SK-N-SH treated with all-trans-retinoic acid at 6 μM for 48 hours (cell line): Measurements from ENCODE around the gene S100A2.

ENCODE experiments used
- ARNTL ChIP-seq: fragments of 450-650 bp; formaldehyde crosslinking; IDR thresholded peaks from 2 replicates; pipeline ENCODE4 v1.5.0; 2020; ENCODE audit warnings: low read depth, mild to moderate bottlenecking, moderate library complexity, borderline replicate concordance
- GLIS3 ChIP-seq: fragments of 250-450 bp; sonication (Bioruptor Pico); IDR thresholded peaks from 2 replicates; pipeline ENCODE4 v1.5.0; 2020; ENCODE audit warnings: mild to moderate bottlenecking, moderate library complexity
- OSR1 ChIP-seq: fragments of 250-450 bp; sonication (Bioruptor Pico); IDR thresholded peaks from 2 replicates; pipeline ENCODE4 v1.8.0; 2022; ENCODE audit warnings: moderate library complexity, mild to moderate bottlenecking, inconsistent platforms
- RARB ChIP-seq: fragments of 250-450 bp; sonication (Bioruptor Pico); IDR thresholded peaks from 2 replicates; pipeline ENCODE4 v1.8.0; 2021; ENCODE audit warnings: mild to moderate bottlenecking, moderate library complexity
- SNAI2 ChIP-seq: fragments of 250-450 bp; sonication (Bioruptor Pico); IDR thresholded peaks from 2 replicates; pipeline ENCODE4 v1.5.0; 2020; ENCODE audit warnings: mild to moderate bottlenecking, moderate library complexity
- TOX ChIP-seq: fragments of 250-450 bp; sonication (Bioruptor Pico); IDR thresholded peaks from 2 replicates; pipeline ENCODE4 v1.8.0; 2021; ENCODE audit warnings: mild to moderate bottlenecking, moderate library complexity, borderline replicate concordance
- ZC3H10 ChIP-seq: fragments of 250-450 bp; sonication (Bioruptor Pico); IDR thresholded peaks from 2 replicates; pipeline ENCODE4 v1.5.1; 2021; ENCODE audit warnings: mild to moderate bottlenecking, moderate library complexity
- TF ChIP-seq, protein P1 (sequence below): fragments of 250-450 bp; sonication (Bioruptor Pico); IDR thresholded peaks from 2 replicates; pipeline ENCODE4 v1.5.0; 2020; ENCODE audit warnings: mild to moderate bottlenecking, moderate library complexity
- TF ChIP-seq, protein P2 (sequence below): fragments of 250-450 bp; sonication (Bioruptor Pico); IDR thresholded peaks from 2 replicates; pipeline ENCODE4 v1.8.0; 2021; ENCODE audit warnings: low read depth, mild to moderate bottlenecking, moderate library complexity, borderline replicate concordance
- TF ChIP-seq, protein P3 (sequence below): fragments of 250-450 bp; sonication (Bioruptor Pico); IDR thresholded peaks from 2 replicates; pipeline ENCODE4 v1.8.0; 2020; ENCODE audit warnings: mild to moderate bottlenecking, moderate library complexity, borderline replicate concordance
- TF ChIP-seq, protein P4 (sequence below): fragments of 250-450 bp; sonication (Bioruptor Pico); IDR thresholded peaks from 2 replicates; pipeline ENCODE4 v1.5.1; 2021; ENCODE audit warnings: mild to moderate bottlenecking, moderate library complexity
- TF ChIP-seq, protein P5 (sequence below): fragments of 250-450 bp; sonication (Bioruptor Pico); IDR thresholded peaks from 2 replicates; pipeline ENCODE4 v1.5.1; 2020; ENCODE audit warnings: low read depth, mild to moderate bottlenecking, moderate library complexity

DNA sequence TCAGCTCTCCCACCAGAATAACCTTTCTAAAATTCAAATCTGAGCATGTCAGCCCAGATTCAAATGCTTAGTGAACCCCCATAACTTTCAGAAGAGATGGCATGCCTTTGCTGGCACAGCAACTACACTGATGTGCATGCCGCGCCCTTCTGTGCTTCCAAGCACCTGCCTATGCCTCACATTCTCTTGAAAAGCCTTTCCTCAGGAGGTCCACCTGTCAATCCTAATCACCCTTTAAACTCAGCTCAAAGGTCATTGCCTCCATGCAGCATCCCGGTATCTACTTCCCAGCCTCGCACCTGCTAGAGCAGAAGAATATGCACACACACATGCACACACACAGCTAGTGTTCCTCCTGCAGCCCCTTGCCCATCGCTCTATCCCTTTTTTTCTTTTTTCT, 5.2 kb upstream of the S100A2 start:
- TF ChIP-seq, protein P1, sequence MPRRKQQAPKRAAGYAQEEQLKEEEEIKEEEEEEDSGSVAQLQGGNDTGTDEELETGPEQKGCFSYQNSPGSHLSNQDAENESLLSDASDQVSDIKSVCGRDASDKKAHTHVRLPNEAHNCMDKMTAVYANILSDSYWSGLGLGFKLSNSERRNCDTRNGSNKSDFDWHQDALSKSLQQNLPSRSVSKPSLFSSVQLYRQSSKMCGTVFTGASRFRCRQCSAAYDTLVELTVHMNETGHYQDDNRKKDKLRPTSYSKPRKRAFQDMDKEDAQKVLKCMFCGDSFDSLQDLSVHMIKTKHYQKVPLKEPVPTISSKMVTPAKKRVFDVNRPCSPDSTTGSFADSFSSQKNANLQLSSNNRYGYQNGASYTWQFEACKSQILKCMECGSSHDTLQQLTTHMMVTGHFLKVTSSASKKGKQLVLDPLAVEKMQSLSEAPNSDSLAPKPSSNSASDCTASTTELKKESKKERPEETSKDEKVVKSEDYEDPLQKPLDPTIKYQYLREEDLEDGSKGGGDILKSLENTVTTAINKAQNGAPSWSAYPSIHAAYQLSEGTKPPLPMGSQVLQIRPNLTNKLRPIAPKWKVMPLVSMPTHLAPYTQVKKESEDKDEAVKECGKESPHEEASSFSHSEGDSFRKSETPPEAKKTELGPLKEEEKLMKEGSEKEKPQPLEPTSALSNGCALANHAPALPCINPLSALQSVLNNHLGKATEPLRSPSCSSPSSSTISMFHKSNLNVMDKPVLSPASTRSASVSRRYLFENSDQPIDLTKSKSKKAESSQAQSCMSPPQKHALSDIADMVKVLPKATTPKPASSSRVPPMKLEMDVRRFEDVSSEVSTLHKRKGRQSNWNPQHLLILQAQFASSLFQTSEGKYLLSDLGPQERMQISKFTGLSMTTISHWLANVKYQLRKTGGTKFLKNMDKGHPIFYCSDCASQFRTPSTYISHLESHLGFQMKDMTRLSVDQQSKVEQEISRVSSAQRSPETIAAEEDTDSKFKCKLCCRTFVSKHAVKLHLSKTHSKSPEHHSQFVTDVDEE = no peak
- no peak for TF ChIP-seq RARB
- TF ChIP-seq, protein P2, sequence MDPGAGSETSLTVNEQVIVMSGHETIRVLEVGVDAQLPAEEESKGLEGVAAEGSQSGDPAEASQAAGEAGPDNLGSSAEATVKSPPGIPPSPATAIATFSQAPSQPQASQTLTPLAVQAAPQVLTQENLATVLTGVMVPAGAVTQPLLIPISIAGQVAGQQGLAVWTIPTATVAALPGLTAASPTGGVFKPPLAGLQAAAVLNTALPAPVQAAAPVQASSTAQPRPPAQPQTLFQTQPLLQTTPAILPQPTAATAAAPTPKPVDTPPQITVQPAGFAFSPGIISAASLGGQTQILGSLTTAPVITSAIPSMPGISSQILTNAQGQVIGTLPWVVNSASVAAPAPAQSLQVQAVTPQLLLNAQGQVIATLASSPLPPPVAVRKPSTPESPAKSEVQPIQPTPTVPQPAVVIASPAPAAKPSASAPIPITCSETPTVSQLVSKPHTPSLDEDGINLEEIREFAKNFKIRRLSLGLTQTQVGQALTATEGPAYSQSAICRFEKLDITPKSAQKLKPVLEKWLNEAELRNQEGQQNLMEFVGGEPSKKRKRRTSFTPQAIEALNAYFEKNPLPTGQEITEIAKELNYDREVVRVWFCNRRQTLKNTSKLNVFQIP (CRISPR knock-in tag) = no peak
- TF ChIP-seq GLIS3 (CRISPR knock-in tag) = no peak
- TF ChIP-seq, protein P3, sequence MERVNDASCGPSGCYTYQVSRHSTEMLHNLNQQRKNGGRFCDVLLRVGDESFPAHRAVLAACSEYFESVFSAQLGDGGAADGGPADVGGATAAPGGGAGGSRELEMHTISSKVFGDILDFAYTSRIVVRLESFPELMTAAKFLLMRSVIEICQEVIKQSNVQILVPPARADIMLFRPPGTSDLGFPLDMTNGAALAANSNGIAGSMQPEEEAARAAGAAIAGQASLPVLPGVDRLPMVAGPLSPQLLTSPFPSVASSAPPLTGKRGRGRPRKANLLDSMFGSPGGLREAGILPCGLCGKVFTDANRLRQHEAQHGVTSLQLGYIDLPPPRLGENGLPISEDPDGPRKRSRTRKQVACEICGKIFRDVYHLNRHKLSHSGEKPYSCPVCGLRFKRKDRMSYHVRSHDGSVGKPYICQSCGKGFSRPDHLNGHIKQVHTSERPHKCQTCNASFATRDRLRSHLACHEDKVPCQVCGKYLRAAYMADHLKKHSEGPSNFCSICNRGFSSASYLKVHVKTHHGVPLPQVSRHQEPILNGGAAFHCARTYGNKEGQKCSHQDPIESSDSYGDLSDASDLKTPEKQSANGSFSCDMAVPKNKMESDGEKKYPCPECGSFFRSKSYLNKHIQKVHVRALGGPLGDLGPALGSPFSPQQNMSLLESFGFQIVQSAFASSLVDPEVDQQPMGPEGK (CRISPR knock-in tag) = no peak
- TF ChIP-seq ZC3H10 (CRISPR knock-in tag) = no peak
- no peak for TF ChIP-seq OSR1 (CRISPR knock-in tag)
- no peak for TF ChIP-seq SNAI2 (CRISPR knock-in tag)
- no peak for TF ChIP-seq ARNTL (CRISPR knock-in tag)
- TF ChIP-seq TOX (CRISPR knock-in tag) = no peak
- TF ChIP-seq, protein P4, sequence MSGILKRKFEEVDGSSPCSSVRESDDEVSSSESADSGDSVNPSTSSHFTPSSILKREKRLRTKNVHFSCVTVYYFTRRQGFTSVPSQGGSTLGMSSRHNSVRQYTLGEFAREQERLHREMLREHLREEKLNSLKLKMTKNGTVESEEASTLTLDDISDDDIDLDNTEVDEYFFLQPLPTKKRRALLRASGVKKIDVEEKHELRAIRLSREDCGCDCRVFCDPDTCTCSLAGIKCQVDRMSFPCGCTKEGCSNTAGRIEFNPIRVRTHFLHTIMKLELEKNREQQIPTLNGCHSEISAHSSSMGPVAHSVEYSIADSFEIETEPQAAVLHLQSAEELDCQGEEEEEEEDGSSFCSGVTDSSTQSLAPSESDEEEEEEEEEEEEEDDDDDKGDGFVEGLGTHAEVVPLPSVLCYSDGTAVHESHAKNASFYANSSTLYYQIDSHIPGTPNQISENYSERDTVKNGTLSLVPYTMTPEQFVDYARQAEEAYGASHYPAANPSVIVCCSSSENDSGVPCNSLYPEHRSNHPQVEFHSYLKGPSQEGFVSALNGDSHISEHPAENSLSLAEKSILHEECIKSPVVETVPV (CRISPR knock-in tag) = no peak
- TF ChIP-seq, protein P5, sequence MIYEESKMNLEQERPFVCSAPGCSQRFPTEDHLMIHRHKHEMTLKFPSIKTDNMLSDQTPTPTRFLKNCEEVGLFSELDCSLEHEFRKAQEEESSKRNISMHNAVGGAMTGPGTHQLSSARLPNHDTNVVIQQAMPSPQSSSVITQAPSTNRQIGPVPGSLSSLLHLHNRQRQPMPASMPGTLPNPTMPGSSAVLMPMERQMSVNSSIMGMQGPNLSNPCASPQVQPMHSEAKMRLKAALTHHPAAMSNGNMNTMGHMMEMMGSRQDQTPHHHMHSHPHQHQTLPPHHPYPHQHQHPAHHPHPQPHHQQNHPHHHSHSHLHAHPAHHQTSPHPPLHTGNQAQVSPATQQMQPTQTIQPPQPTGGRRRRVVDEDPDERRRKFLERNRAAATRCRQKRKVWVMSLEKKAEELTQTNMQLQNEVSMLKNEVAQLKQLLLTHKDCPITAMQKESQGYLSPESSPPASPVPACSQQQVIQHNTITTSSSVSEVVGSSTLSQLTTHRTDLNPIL (CRISPR knock-in tag) = no peak
